ENCODE measurements around the gene CALY.

Gene CALY

DNA sequence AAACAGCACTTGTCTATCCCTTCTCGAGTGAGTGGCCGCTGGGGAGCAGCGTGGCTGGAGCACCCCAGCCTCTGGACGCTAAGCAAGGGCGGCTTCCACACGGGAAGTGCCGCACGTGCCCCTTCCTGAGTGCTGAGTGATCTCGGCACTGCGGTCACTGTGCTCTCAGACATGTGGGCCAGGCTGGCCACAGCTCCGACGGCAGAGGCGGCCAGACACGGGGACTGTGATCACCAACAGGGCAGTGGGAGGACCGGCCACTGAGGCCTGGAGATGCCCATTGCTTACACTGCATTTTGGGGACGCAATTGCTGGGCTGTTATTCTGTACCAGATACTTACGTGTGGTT lies 29.4 kb upstream of the CALY start:
- DNase-seq, result no peak

DNA sequence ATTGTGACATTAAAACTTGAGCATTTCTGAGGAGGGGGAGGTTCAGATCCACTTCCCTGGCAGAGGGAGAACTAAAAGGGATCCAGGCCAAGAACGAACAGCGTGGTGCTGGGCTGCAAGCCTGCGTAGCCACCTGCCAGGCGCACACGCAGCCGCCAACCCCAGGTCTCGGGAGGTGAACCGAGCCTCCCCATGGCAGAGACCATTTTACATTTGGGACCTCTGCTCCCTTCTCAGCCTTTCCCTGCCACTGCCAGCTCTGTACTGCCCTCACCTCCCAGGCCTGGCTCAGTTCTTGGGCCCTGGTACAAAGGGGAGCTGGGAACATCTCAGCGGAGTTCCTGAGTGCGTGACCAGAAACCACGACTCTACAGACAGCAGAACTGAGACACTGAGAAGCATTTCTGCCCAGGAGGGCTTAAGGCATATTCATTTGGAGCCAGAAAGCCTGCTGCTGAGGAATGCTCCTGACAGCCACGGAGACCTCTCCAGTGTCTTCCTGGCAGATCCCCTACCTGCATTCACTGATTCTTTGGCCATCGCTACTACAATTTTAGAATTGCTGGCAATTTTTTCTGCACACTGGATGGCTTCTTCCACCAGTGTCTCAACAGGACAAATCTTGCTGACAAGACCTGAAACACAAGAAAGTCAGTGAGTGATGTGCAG lies 28.9 kb upstream of the CALY start:
- DNase-seq, result no peak

- no peak for DNase-seq
Measured at GRCh38 chr10:133364645-133365431, 28.1 kb upstream of the CALY start.

- no peak for DNase-seq
Measured at GRCh38 chr10:133362846-133363245, 26.1 kb upstream of the CALY start.

DNA sequence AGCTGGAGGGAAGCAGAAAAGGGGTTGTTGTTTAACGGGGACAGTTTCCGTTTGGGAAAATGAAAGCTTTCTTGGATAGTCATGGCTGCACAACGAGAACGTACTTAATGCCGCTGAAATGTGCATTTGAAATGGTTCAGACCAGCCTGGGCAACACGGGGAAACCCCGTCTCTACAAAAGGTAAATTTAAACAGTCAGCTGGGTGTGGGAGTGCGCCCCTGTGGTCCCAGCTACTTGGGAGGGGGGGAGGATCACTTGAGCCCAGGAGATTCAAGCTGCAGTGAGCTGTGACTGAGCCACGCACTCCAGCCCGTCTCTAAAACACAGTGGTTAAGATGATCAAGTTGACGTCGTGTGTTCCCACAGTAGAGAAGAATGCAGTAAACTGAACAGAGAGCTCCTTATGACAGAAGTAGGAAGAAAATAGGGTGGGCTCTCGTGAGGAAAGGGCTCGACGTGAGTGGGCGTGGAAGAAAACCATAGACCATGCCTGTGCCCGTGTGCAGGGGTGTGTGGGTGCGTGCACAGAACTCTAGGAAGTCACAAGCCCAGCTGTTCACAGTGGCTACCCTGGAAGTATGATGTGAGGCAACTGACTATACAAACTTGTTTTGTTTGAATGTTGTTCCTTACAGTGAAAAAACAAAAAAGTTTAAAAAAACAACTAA lies 25.2 kb upstream of the CALY start:
- no peak for DNase-seq

GRCh38 chr10:133361227-133361626 lies 24.5 kb upstream of the CALY start:
- DNase-seq, result no peak

DNA sequence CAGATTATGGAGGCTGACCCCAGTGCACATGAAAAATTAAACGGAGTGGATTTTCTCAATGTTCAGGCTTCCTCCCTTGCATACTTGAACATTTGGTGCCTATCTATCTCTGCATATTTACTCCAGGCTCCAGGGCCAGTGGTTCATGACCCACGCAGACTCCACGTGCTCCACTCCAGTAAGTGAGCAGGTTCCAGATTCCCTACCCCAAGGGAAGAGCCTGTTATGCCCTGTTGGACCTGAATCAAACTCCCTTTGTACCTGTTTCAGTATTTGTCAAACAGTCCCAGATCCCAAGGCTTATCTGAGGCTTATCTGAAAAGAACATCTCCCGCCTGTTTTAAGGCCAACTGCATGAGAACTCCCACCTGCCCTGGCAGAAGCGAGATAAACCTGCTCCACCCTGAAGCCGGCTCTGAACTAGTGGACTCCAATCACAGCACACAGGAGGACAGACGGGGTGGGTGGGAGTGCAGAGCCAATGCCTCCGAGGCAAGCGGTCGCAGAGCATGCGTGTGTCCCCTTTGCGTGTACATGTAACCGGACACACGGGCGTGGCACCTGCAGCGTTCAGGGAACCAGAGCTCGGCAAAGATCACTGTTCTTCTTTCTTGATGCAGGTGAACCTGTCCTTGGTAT lies 23.4 kb upstream of the CALY start:
- no peak for DNase-seq

- DNase-seq, result no peak
Measured at GRCh38 chr10:133359554-133359971, 22.9 kb upstream of the CALY start.

DNA sequence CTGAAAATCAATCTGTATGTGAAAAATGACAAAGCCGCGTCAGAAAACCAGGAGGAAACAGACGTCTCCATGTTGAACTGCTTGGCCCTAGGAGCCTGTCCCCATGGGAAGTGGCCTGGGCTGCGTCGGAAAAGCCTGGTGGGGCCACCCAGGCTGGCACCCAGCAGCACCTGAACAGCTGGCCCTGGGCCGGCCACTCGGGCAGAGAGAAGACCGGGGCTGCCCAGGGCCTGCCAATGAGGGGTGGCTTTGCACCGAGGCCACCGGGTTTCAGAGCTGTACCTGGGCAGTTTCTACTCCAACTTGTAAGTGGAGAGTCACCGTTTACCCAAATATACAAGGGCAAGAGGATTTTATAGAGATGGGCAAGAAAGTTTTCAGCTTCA lies 22.2 kb upstream of the CALY start:
- no peak for DNase-seq

DNA sequence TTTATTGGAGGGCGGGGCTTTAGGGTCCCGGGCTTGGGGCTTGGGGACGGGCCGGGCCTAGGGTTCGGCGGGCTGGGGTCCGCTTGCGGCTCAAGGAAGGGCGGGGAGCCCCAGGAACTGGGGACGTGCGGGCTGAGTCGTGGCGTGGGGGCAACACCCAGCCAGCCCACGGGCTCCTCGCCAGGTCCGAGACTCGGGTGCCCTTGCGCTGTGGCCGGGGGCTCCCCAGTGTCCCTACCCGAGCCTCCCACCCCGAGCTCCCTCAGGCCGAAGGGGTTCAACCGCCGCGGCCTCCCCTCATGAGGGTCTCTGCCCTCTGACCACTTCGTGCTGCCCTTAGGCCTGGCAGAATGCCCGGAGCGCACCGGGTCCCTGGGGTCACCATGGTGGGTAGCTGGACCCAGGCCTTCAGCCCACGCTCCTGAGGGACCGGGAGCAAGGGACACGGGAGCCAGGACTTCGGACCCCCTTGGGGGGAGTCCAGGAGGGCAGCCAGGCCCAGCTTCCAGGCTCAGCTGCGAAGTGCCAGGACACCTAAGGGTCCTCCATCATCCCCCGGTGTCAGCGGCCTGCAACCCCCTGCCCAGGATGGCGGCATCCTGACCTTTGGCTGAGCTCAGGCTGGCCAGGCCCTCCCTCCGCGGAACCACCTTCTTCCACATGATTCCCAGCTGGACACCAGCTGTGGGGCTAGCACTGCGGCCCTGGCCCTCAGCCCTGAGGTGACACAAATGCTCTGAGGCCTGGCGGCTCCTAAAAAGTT lies 21.6 kb upstream of the CALY start:
- DNase-seq, result no peak

DNA sequence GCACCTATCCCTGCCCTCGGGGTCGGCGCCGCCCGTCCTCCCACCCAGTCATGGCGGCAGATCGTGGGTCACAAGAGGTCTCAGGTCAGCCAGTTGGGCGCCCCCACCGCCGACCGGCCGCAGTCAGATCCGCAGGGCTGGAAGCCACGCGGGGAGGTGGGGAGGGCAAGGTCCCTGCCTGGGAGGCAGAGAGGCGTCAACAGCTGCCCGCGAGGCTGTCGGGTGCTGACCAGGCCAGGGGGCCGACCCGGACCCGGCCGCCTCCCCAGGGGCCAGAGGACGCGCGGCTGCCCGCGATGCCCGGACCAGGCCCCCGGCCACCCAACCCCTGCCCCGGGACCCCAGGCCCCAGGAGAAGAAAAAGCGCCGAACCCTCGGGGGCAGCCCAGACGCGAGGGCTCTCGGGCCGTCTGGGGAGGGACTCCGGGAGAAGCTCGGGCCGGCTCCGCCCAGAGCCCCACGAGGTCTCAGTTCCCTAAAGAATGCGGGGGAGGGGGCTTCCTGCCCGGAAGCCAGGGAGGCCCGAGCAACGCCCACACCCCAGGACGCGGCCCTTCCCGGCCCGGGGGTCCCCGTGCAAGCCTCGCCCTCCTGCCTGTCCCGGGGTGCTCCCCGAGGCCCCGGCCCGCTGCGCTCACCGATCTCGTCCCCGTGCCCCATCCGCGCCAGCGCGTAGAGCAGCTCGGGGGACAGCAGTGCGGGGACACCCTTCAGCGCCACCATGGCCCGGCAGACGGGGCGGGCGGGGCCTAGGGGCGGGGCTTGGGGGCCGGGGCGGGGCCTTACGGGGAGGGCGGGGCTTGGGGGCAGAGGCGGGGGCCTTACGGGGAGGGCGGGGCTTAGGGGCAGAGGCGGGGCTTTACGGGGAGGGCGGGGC lies 20.8 kb upstream of the CALY start, which contains the start of gene FUOM:
FUOM (minus strand) TSS at position 735 of the 877 bp plus-strand sequence; CDS start at position 723, 12 bp downstream.
- DNase-seq, result peak; percentile 84

DNA sequence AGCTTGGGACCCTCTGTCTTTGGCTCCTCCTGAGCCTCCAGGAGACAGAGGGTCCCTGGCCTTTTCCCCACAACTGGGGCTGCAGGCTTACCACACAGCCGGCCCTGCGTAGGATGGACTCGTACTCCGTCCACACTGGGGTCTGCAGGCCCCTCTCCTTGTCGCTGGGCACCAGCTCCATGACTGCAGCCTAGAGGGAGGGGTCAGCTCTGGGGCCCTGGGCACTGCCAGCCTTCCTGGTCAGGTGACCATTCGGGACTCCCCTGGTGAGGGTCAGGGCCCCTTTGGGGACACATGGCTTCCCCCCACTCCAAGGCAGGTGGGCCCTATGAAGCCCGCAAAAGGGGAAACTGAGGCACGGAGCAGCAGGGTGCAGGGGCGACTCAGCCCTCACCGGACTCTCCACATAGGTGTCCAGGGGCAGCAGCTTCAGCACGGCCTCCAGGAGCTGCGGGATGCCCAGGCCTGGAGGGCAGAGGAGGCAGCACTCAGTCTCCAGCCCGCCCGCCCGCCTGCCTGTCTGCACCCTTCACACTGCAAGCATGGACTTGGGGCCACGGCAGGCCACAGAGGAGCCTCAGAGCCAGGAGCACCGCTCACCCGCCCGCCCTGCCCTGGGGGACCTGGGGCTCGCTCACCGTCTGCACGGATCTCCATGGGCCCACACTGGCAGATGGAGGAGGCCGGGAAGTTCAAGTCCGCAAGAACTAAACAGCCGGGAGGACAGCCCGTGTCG lies 20.0 kb upstream of the CALY start:
- no peak for DNase-seq

- no peak for DNase-seq
Measured at GRCh38 chr10:133355991-133356390, 19.3 kb upstream of the CALY start.

GRCh38 chr10:133355266-133355665 lies 18.6 kb upstream of the CALY start:
- DNase-seq, result no peak

- no peak for DNase-seq
Measured at GRCh38 chr10:133354672-133355240, 18.1 kb upstream of the CALY start.

DNA sequence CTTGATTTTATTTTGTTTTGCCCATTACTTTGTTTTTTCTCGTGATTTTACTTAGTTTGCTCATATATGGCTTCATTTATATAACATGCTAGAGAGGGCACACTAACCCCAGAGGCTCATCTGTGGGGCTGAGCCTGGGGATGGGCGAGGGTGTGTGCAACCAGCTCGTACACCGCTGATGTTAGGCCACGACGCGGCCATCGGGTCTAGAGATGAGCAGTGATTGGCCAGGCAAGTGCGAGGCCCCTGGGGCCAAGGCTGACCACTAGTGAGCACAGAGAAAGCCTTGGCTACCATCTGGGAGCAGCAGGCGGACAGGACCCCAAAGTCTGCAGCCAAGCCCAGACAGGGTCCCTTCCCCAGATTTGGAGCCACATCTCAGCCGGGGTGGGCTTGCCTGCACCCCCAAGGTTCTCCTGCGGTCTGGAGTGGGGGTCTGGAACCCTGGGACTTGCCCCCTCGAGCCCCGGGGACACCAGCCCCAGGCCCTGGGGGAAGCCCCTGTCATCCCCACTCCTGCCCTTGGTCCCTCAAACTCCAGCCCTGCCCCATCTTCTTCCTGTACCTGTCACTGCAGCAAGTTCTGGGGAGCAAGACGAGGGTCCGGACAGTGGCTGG lies 17.4 kb upstream of the CALY start:
- DNase-seq, result no peak

- no peak for DNase-seq
Measured at GRCh38 chr10:133353202-133353959, 16.7 kb upstream of the CALY start.

DNA sequence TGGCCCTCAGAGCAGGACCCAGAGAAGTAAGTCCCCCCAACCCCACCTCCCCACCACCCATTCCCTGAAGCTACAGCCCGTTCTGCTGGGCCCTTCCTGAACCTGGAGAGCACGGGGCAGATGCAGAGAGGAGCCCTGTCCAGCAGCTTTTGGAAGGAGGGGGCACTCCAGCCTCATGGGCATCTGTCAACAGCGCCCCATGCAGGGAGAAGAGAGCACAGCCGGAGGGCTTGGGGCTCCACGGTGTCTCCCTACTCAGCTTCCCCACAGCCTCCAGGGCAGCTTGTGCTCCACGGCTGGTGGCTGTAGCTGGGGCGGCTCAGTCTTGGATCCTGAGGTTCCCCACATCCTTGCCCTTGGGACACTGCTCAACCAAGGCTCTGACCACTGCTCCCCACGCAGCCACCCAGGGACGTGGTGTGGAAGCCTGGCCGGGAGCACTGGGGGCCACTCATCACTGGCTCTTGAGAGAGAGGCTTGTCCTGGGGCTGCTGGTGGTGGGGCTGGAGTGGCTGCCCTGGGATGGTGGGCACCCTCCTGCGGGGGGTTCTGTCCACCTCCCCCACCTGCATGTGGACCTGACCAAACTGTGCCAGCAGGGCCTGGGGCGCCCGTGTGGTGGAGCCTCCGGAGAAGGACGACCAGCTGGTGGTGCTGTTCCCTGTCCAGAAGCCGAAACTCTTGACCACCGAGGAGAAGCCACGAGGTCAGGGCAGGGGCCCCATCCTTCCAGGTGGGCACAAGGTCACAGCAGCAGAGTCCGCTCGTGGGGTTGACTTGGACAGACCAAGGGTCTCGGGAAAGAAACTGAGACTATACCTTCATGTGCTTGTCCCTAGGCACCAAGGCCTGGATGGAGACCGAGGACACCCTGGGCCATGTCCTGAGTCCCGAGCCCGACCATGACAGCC lies 15.0 kb upstream of the CALY start:
- no peak for DNase-seq
